K562 treated with DMSO at 1 percent for 48 hours (cell line): ENCODE data around the gene GFM2. TPM values are rescaled to one million over a fixed set of nuclear protein-coding genes. Genes with fewer than 3 reads are reported as not detected.

ENCODE experiments used
- total RNA-seq: library from RNA; unstranded; fragments of 300-600 nt; gene quantifications from 2 replicates; pipeline ENCODE4 v1.2.3, GENCODE V29; 2022; ENCODE audit warnings: low replicate concordance; ENCODE audit errors: extremely low read depth

Gene GFM2
- total RNA-seq, result not detected in 2 replicates

GRCh38 chr5:74766849-74767578, at the start of gene GFM2, which contains the start of gene NSA2:
Gene GFM2, minus strand, starts transcription at chr5:74767117. Its CDS starts 3,375 bp downstream, at chr5:74763742.
Gene NSA2, plus strand, starts transcription at chr5:74767249. Its CDS starts 112 bp downstream, at chr5:74767361.

GRCh38 chr5:74684900-74685851, 81.7 kb downstream of the GFM2 start, which contains the start of gene HEXB:
Gene HEXB, plus strand, starts transcription at chr5:74685233. Its CDS starts 28 bp downstream, at chr5:74685261.

Other genes starting within 250 kb of the GFM2 start
- not detected in 2 replicates for gene ENC1, start 126.4 kb downstream of the GFM2 start, total RNA-seq
- gene HEXB, start 81.9 kb downstream of the GFM2 start, total RNA-seq, result not detected in 2 replicates
- gene NSA2, start 132 bp upstream of the GFM2 start, total RNA-seq, result not detected in 2 replicates
- gene FAM169A, start 99.3 kb upstream of the GFM2 start, total RNA-seq, result not detected in 2 replicates